ENCODE results near the gene TM9SF3.

- TF ChIP-seq, protein P1, sequence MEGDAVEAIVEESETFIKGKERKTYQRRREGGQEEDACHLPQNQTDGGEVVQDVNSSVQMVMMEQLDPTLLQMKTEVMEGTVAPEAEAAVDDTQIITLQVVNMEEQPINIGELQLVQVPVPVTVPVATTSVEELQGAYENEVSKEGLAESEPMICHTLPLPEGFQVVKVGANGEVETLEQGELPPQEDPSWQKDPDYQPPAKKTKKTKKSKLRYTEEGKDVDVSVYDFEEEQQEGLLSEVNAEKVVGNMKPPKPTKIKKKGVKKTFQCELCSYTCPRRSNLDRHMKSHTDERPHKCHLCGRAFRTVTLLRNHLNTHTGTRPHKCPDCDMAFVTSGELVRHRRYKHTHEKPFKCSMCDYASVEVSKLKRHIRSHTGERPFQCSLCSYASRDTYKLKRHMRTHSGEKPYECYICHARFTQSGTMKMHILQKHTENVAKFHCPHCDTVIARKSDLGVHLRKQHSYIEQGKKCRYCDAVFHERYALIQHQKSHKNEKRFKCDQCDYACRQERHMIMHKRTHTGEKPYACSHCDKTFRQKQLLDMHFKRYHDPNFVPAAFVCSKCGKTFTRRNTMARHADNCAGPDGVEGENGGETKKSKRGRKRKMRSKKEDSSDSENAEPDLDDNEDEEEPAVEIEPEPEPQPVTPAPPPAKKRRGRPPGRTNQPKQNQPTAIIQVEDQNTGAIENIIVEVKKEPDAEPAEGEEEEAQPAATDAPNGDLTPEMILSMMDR (IDR thresholded peaks at IDR 0.05) = no peak
- TF ChIP-seq CHD2 (IDR thresholded peaks at IDR 0.05; ENCODE audit: low read length, partially characterized antibody) (no peak), SREBF2 (IDR thresholded peaks at IDR 0.05) (no peak), JUN (IDR thresholded peaks at IDR 0.05) (no peak), NPAS2 (CRISPR knock-in tag; IDR thresholded peaks at IDR 0.05; ENCODE audit: borderline replicate concordance) (no peak), ZC3H11A (IDR thresholded peaks at IDR 0.05) (no peak), POLR2A (IDR thresholded peaks at IDR 0.05; ENCODE audit: low read length) (no peak), CBX2 (IDR thresholded peaks at IDR 0.05; ENCODE audit: borderline replicate concordance, low read depth) (no peak), MYC (IDR thresholded peaks at IDR 0.05; ENCODE audit: borderline replicate concordance, low read length) (no peak), RCOR1 (IDR thresholded peaks at IDR 0.05; ENCODE audit: low read depth, low read length) (no peak), REST (IDR thresholded peaks at IDR 0.05) (no peak)
Observed at GRCh38 chr10:96585736-96586418, 935 bp downstream of the TM9SF3 start.
